ENCODE data around the gene TAAR1. TPM values are rescaled to one million over a fixed set of nuclear protein-coding genes. Genes with fewer than 3 reads are reported as not detected.

The TAAR1 gene
- total RNA-seq, 1 experiment from 2014 or later, result not detected

- DNase-seq (ENCODE audit: low read depth, low spot score) (no peak), ATAC-seq (no peak)
- intact Hi-C loops (cut with micrococcal nuclease; ENCODE audit: unreplicated experiment), result loop anchor here (10.0 kb wide), 1 partner anchor 130 kb away; the partner anchor contains the start of gene TAAR9
Observed at GRCh38 chr6:132664309-132665034, 5.5 kb upstream of the TAAR1 start.

GRCh38 chr6:132663661-132664060, 4.7 kb upstream of the TAAR1 start:
- H3K9me3 ChIP-seq (ENCODE audit: control insufficient read depth, insufficient read depth, low read depth, low read length), result no peaks in the 10 kb centered on the region
- no peak overlapping the region for H3K4me3 ChIP-seq (ENCODE audit: low read depth in 2 of 2, low read length in 2 of 2)
- ChIA-PET POLR2A (no interaction called here), CTCF (no interaction called here)
- H3K4me1 ChIP-seq (ENCODE audit: control insufficient read depth, insufficient read depth, low read length), result no peaks in the 10 kb centered on the region
- TF ChIP-seq CTCF (IDR thresholded peaks at IDR 0.05) (no peak), POLR2AphosphoS5 (IDR thresholded peaks at IDR 0.05; ENCODE audit: low read depth, low read length) (no peak)
- DNase-seq (ENCODE audit: low read depth, low spot score), result no peak
- no peak for ATAC-seq
- intact Hi-C loops (cut with micrococcal nuclease; ENCODE audit: unreplicated experiment), result loop anchor here (10.0 kb wide), 1 partner anchor 129 kb away; the partner anchor contains the start of gene TAAR9
- in situ Hi-C loops (cut with HindIII; ENCODE audit: low pct_unique_long_range_greater_than_20kb, low sequenced_read_pairs), result no loop called here
- no TSS peak for BruUV-seq (replicated peaks)
- no peak overlapping the region for H3K27ac ChIP-seq (ENCODE audit: low read length)
- no peaks in the 10 kb centered on the region for H3K36me3 ChIP-seq (ENCODE audit: control insufficient read depth, insufficient read depth, low read length)
- no peaks in the 10 kb centered on the region for H3K27me3 ChIP-seq (ENCODE audit: control insufficient read depth, insufficient read depth, low read length)

More at GRCh38 chr6:132664309-132665034, 5.5 kb upstream of the TAAR1 start:
- TF ChIP-seq REST (IDR thresholded peaks at IDR 0.05; ENCODE audit: insufficient read depth in 1 of 2, low read depth in 2 of 2, low read length in 1 of 2) (no peak), POLR2AphosphoS5 (IDR thresholded peaks at IDR 0.05; ENCODE audit: low read depth, low read length) (no peak), TCF7L2 (IDR thresholded peaks at IDR 0.05; ENCODE audit: low read depth, low read length) (no peak), CTCF (IDR thresholded peaks at IDR 0.05) (no peak), SIN3A (IDR thresholded peaks at IDR 0.05; ENCODE audit: borderline replicate concordance, insufficient read depth, low read depth, low read length) (no peak)
- ChIA-PET CTCF (no interaction called here), POLR2A (no interaction called here)
- Histone ChIP-seq H3K4me1 (ENCODE audit: control insufficient read depth, insufficient read depth, low read length) (no peaks in the 10 kb centered on the region), H3K36me3 (ENCODE audit: control insufficient read depth, insufficient read depth, low read length) (no peaks in the 10 kb centered on the region), H3K27me3 (ENCODE audit: control insufficient read depth, insufficient read depth, low read length) (no peaks in the 10 kb centered on the region), H3K9me3 (ENCODE audit: control insufficient read depth, insufficient read depth, low read depth, low read length) (no peaks in the 10 kb centered on the region), H3K27ac (ENCODE audit: low read length) (no peak overlapping the region), H3K4me3 (ENCODE audit: low read depth in 2 of 2, low read length in 2 of 2) (no peak overlapping the region)
- BruUV-seq (replicated peaks), result no TSS peak
- in situ Hi-C loops (cut with HindIII; ENCODE audit: low pct_unique_long_range_greater_than_20kb, low sequenced_read_pairs), result no loop called here

Measured in Panc1 (cell line).